LNCAP (cell line): ENCODE results near the gene GPR146.

ENCODE experiments used
- TF ChIP-seq, protein P1 (sequence below): fragments of 450-650 bp; IDR thresholded peaks from 2 replicates; pipeline ENCODE4 v1.5.1; 2017; ENCODE audit warnings: mild to moderate bottlenecking

Gene GPR146

GRCh38 chr7:1068619-1069018, 24.3 kb downstream of the GPR146 start:
- TF ChIP-seq, protein P1, sequence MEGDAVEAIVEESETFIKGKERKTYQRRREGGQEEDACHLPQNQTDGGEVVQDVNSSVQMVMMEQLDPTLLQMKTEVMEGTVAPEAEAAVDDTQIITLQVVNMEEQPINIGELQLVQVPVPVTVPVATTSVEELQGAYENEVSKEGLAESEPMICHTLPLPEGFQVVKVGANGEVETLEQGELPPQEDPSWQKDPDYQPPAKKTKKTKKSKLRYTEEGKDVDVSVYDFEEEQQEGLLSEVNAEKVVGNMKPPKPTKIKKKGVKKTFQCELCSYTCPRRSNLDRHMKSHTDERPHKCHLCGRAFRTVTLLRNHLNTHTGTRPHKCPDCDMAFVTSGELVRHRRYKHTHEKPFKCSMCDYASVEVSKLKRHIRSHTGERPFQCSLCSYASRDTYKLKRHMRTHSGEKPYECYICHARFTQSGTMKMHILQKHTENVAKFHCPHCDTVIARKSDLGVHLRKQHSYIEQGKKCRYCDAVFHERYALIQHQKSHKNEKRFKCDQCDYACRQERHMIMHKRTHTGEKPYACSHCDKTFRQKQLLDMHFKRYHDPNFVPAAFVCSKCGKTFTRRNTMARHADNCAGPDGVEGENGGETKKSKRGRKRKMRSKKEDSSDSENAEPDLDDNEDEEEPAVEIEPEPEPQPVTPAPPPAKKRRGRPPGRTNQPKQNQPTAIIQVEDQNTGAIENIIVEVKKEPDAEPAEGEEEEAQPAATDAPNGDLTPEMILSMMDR: no peak

DNA sequence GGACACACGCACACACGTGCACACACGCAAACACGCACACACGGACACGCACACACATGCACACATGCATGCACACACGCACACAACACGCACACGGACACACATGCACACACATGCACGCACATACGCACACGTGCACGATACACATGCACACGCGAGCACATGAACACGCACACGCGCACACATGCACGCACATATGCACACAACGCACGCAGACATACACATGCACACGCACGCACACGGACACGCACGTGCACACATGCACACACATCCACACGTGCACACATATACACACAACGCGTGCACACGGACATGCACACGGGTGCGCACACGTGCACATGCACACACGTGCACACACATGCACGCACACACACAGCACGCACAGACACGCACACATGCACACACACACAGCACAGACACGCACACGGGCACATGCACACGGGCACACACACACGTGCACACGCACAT, 26.2 kb downstream of the GPR146 start:
- TF ChIP-seq, protein P1: no peak

- TF ChIP-seq, protein P1: no peak
Measured at GRCh38 chr7:1071731-1072254, 27.4 kb downstream of the GPR146 start.

DNA sequence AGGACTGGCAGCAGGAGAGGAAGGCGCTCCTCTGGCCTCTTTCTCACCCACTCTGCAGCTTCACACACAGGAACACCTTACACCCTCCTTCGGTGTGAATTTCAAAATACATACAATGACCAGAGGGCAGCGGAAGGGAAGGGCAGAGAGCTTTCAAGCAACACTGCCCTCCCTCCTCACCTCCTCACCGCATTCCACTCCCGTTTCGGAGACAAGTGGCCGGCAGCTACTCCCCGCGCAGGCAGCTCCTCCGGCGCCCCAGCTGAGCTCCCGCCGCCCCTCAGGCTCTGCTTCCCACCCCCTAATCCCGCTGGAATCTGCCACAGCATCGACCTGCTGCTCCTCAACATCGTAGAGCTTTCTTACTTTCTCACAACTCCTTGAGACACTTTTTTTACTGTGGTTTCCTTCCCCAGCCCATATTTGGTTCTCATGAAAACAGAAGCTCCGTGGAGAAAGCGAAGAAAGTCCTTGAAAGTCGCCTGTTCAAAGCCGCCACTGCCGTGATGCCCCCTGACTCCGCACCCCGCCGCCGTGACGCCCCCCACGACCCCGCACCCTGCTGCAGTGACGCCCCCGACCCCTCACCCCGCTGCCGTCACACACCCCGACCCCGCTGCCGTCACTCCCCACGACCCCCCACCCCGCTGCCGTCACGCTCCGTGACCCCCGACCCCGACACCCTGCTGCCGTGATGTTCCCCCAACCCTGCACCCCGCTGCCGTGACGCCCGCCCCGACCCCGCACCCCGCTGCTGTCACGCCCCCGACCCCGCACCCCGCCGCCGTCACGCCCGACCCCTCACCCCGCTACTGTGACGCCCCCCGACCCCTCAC, 29.0 kb downstream of the GPR146 start:
- TF ChIP-seq, protein P1: no peak

- TF ChIP-seq, protein P1: no peak
Measured at GRCh38 chr7:1074593-1075431, 30.5 kb downstream of the GPR146 start.

- TF ChIP-seq, protein P1: no peak
Measured at GRCh38 chr7:1076184-1077072, 32.1 kb downstream of the GPR146 start.

DNA sequence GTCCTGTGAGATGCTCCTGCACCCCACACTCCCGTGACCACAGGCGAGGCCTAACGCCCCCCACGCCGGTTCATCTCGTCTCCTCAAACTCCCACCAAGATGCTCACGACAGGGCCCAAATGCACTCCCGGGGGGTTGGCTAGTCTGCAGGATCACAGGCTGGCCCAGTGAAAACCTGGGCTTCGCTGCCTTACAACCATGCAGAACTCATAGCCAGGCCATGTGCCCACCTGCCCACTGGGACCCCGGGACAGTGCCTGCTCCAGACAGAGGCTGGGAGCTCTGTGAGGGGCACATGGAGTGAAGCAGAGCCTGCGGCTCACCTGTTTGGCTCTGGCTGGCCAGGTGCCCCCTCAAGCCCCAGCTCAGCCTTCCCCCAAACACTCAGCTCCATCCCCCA, 34.2 kb downstream of the GPR146 start:
- TF ChIP-seq, protein P1: no peak
